Measurements from ENCODE around the gene TRIM31.

DNA sequence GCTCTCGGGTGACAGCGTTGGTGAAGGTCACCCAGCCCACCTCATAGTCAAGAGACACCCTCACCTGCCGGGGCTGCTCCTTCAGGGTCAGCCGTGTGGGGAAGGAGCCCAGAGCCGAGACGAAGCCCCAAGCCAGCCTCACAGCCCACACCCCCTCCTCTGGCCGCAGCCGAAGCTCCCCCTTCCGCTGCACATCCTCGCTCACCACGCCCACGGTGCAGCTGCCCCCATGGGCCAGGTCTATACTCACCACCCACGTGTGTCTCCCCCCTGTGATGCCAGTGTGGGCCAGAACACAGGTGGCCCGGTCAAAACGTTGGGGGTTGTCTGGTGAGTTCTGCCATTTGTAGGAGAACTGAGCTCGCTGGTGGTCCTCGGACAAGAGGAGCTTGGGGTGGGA, 41.2 kb upstream of the TRIM31 start:
- TF ChIP-seq, protein P1, sequence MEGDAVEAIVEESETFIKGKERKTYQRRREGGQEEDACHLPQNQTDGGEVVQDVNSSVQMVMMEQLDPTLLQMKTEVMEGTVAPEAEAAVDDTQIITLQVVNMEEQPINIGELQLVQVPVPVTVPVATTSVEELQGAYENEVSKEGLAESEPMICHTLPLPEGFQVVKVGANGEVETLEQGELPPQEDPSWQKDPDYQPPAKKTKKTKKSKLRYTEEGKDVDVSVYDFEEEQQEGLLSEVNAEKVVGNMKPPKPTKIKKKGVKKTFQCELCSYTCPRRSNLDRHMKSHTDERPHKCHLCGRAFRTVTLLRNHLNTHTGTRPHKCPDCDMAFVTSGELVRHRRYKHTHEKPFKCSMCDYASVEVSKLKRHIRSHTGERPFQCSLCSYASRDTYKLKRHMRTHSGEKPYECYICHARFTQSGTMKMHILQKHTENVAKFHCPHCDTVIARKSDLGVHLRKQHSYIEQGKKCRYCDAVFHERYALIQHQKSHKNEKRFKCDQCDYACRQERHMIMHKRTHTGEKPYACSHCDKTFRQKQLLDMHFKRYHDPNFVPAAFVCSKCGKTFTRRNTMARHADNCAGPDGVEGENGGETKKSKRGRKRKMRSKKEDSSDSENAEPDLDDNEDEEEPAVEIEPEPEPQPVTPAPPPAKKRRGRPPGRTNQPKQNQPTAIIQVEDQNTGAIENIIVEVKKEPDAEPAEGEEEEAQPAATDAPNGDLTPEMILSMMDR (IDR thresholded peaks at IDR 0.05) = no peak
- no peak for TF ChIP-seq POLR2A (IDR thresholded peaks at IDR 0.05; ENCODE audit: low read length)
- TF ChIP-seq CHD4 (IDR thresholded peaks at IDR 0.05; ENCODE audit: borderline replicate concordance) = no peak
- no peak for TF ChIP-seq RAD21 (conservative IDR thresholded peaks at IDR 0.05 in 1 of 2, IDR thresholded peaks at IDR 0.05 in 1 of 2)
- TF ChIP-seq, protein P2, sequence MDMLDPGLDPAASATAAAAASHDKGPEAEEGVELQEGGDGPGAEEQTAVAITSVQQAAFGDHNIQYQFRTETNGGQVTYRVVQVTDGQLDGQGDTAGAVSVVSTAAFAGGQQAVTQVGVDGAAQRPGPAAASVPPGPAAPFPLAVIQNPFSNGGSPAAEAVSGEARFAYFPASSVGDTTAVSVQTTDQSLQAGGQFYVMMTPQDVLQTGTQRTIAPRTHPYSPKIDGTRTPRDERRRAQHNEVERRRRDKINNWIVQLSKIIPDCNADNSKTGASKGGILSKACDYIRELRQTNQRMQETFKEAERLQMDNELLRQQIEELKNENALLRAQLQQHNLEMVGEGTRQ (IDR thresholded peaks at IDR 0.05) = no peak
- no peak for TF ChIP-seq PHF8 (IDR thresholded peaks at IDR 0.05; ENCODE audit: borderline replicate concordance, low read depth)
- TF ChIP-seq CHD2 (IDR thresholded peaks at IDR 0.05; ENCODE audit: low read length, partially characterized antibody) = no peak
- TF ChIP-seq FOSB (CRISPR knock-in tag; IDR thresholded peaks at IDR 0.05) = no peak
- no peak for TF ChIP-seq KDM5A (IDR thresholded peaks at IDR 0.05)
- no peak for TF ChIP-seq SREBF2 (IDR thresholded peaks at IDR 0.05)
